ENCODE data around the gene NOP58. TPM values are rescaled to one million over a fixed set of nuclear protein-coding genes. Genes with fewer than 3 reads are reported as not detected.
"Not testable (repeated sequence)": the region's sequence is repeated elsewhere in the genome, so short reads cannot be mapped to it uniquely, and the experiment has no call there.

Gene NOP58
- total RNA-seq, 4 donors from 2014 or later, result 37.2 to 177 (median 82.1) TPM

DNA sequence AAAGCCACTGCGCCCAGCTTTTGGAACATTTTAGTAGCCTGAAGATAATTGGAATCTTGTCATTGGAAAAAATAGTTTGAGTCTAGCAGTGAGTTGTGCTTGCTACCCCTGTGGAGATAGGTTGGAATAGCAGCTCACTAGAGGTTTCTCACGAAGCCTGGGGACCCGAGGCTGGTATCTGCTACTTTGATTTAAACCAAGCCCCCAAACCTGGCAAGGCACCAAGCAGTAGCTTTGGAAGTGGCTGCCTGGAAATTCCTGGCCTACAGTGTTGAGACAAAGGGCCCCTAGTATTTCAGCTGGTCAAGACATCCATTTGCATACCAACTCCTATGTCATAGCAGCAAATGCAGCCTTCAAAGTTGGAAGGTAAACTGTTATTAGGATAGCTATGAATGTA, 42.1 kb downstream of the NOP58 start:
- DNase-seq (ENCODE audit: low spot score), result no peak
- TF ChIP-seq, protein P1, sequence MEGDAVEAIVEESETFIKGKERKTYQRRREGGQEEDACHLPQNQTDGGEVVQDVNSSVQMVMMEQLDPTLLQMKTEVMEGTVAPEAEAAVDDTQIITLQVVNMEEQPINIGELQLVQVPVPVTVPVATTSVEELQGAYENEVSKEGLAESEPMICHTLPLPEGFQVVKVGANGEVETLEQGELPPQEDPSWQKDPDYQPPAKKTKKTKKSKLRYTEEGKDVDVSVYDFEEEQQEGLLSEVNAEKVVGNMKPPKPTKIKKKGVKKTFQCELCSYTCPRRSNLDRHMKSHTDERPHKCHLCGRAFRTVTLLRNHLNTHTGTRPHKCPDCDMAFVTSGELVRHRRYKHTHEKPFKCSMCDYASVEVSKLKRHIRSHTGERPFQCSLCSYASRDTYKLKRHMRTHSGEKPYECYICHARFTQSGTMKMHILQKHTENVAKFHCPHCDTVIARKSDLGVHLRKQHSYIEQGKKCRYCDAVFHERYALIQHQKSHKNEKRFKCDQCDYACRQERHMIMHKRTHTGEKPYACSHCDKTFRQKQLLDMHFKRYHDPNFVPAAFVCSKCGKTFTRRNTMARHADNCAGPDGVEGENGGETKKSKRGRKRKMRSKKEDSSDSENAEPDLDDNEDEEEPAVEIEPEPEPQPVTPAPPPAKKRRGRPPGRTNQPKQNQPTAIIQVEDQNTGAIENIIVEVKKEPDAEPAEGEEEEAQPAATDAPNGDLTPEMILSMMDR (IDR thresholded peaks at IDR 0.05), result no peak
- ATAC-seq (ENCODE audit: low FRiP score), result no peak

DNA sequence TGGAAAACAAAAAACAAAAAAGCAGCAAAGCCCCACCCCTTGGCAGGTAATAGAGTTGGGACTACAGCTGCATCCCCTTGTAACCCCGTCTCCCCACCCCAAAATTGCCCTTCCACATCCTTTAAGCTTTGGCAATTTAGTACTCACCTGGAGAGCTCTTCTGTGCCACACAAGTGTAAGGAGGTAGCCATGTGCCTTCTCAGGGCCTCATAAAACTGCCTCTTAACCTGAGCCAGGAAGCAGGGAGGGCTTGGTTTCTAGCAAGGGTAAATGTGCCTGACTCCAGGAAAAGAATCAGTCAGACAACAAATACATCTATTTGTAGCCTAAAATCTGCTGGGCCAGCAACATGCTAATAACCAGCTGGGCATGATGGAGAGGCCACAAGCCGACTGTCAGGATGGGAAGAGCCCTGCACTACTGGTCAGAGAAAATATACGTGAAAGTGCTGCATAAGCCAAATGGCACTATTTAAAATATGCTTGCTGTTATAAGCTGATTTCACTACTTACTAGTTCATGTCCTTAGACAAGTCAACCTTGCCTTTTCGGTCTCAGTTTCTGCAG, 46.3 kb downstream of the NOP58 start:
- DNase-seq (ENCODE audit: low spot score) (no peak), ATAC-seq (ENCODE audit: low FRiP score) (no peak)
- TF ChIP-seq, protein P1 (IDR thresholded peaks at IDR 0.05), result no peak

DNA sequence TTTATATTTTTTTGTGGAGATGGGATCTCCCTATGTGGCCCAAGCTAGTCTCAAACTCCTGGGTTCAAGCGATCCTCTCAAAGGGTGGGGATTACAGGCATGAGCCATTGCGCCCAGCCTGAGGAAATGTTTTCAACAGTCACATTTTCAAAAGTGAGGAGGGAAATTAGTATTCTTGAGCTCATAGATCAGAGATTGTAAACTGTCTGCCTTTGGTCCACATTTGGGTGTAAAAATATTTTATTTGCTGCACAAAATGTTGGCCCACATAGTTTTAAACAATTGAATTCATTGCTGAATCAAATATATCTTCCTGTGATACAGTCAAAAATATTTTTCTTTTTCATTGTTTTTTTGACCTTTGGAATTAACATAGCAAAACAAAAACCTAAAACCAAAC, 48.6 kb downstream of the NOP58 start:
- no peak for ATAC-seq (ENCODE audit: low FRiP score)

DNA sequence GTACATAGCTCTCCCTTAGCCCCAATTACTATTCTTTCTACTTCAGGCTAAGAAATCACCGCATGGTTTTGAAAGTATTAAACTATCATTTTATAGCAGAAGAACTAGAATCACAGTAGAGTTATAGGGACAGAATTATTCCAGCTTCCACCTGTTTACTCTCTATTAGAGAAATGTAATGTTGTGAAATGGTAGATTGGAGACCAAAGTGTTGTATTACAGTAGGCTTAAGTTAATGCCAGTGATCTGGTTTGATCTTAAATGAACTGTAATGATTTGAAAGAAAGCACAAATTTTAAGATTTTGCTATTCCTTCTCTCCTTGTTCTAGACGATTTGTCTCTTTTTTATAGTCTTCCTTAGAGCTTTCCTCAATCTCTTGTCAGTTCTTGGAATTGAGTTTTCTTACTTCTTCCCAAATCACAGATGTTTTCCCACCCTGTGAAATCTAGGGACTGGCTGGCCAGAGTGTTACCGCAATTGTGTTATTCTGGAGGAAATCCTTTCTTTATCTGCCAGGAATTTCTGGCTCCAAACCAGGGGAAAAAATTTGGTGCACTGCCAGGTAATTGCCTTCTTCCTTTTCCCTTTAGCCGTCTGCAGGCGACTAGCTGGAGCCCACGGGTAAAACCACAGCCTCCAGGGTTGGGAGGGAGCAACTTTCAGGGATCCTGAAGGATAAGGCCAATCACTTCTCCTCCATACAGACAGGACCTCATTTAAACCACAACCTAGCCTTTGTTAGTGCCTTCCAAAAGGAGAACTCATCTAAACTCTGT, 51.7 kb downstream of the NOP58 start:
- DNase-seq (ENCODE audit: low spot score) (no peak), ATAC-seq (ENCODE audit: low FRiP score) (peak; percentile 84)
- TF ChIP-seq, protein P1 (IDR thresholded peaks at IDR 0.05), result no peak

More for the DNA sequence above, 48.6 kb downstream of the NOP58 start:
- no peak for DNase-seq (ENCODE audit: low spot score)
- TF ChIP-seq, protein P1 (IDR thresholded peaks at IDR 0.05), result no peak

DNA sequence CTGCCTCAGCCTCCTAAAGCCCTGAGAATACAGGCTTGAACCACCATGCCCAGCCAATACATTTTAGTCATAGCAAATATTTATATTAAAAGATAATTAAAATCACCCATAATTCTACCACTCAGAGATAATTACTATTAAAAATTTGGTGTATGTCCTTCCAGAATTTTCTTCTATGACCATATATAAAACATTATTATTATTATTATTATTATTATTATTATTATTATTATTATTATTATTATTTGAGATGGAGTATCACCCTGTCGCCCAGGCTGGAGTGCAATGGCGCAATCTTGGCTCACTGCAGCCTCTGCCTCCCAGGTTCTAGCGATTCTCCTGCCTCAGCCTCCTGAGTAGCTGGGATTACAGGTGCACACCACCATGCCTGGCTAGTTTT, 54.8 kb downstream of the NOP58 start:
- not testable (repeated sequence) for ATAC-seq (ENCODE audit: low FRiP score); DNase-seq (ENCODE audit: low spot score)

DNA sequence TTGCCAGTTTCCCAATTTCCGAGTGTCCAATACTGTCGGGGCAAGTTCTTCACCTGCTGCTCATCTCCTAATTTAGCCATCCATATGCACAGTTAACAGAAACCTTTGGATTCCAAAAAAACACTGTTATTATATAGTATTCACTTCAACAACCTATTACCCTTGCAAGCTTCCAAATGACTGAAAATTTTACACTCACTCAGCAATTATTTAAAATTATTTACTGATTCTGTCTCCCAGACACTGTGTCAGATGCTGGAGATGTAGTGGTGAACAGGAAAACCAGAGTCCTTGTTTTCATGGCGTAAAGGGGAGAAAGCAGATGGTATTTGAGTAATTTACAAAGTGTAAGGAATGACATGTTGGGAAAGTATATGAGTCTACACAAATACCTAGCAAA, 56.9 kb downstream of the NOP58 start:
- no peak for DNase-seq (ENCODE audit: low spot score)
- TF ChIP-seq, protein P1 (IDR thresholded peaks at IDR 0.05), result no peak
- no peak for ATAC-seq (ENCODE audit: low FRiP score)

DNA sequence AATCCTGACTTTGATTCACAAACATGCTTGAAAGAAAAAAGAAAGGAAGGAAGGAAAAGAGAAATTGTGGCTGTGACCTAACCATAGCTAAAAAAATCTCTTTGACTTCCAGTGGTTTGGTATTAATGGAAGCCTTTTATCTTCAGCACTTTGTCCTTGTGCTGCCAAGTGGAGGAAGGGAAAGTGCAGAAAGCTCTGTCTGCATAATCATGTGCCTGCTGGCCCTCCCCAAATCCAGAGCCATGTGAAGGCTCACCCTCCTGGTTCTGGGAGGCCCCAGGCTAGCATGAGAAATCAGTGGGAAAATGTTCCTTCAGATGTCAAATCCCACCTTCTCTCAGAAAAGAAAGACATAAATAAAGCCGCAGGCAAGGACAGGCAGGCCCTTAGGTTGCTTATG, 62.3 kb downstream of the NOP58 start:
- TF ChIP-seq, protein P1 (IDR thresholded peaks at IDR 0.05), result no peak
- DNase-seq (ENCODE audit: low spot score) (no peak), ATAC-seq (ENCODE audit: low FRiP score) (no peak)

Measured in omental fat pad (tissue), 4 donors.